ENCODE measurements around the gene UBTFL1.
"Not testable (repeated sequence)": the region's sequence is repeated elsewhere in the genome, so short reads cannot be mapped to it uniquely, and the experiment has no call there.

GRCh38 chr11:90095230-90095924 lies 9.6 kb downstream of the UBTFL1 start:
- TF ChIP-seq POLR2A, CTCF (IDR thresholded peaks at IDR 0.05): not testable (repeated sequence)

All from thyroid gland (tissue), 4 donors.